Adipose tissue (tissue), 3 donors: Measurements from ENCODE around the gene AMD1. TPM values are rescaled to one million over a fixed set of nuclear protein-coding genes. Genes with fewer than 3 reads are reported as not detected.
"Not testable (repeated sequence)": the region's sequence is repeated elsewhere in the genome, so short reads cannot be mapped to it uniquely, and the experiment has no call there.

Source experiments
- H3K27ac ChIP-seq: one replicate; pipeline ENCODE4 v1.5.1; 2013; ENCODE audit warnings: low read depth, low read length
- WGBS, 3 donors: extraction: QIAGEN DNeasy Blood & Tissue Kit; methylation state at CpG; one replicate each; pipeline ENCODE4 v1.1.7; 2013; 5-methylcytosine and 5-hydroxymethylcytosine counted together
- polyA plus RNA-seq, 3 donors: library from polyadenylated mRNA; stranded (reverse); fragments of 200-250 nt; gene quantifications; one replicate each; pipeline ENCODE4 v1.2.3, GENCODE V29; 2013
- donor health status: healthy with polysubstance abuse.
- donor health status: Bipolar disorder and iron deficiency.
- donor health status: healthy.

Gene AMD1
- 10 to 100 TPM; 14.0 to 52.9 (median 43.0) TPM for polyA plus RNA-seq

- peak within 1 kb of the TSS; percentile 79 for H3K27ac ChIP-seq
- 0 to 1% (median 0%) methylated on average over 59 of the region's 59 CpGs for WGBS, 3 donors
Measured at GRCh38 chr6:110873981-110874879, at the start of gene AMD1. AMD1 (plus strand) TSS chr6:110874785; CDS start chr6:110875106, 321 bp downstream.

GRCh38 chr6:110826236-110827129 is 48.1 kb upstream of the AMD1 start:
- H3K27ac ChIP-seq = no peak overlapping the region
- 51 to 67% (median 51%) methylated on average over 9 of the region's 9 CpGs for WGBS, 3 donors

GRCh38 chr6:110828396-110828795 is 46.2 kb upstream of the AMD1 start:
- WGBS, 3 donors = 55 to 83% (median 60%) methylated on average over 1 of the region's 1 CpG
- H3K27ac ChIP-seq = no peak overlapping the region

- WGBS, 3 donors = 97% methylated on average over 6 of the region's 6 CpGs
Measured at GRCh38 chr6:110831405-110831804, 43.2 kb upstream of the AMD1 start.

GRCh38 chr6:110833831-110834230 is 40.8 kb upstream of the AMD1 start:
- WGBS, 3 donors = 85 to 95% (median 94%) methylated on average over 6 of the region's 6 CpGs
- H3K27ac ChIP-seq = no peak overlapping the region

More at GRCh38 chr6:110831405-110831804, 43.2 kb upstream of the AMD1 start:
- no peak overlapping the region for H3K27ac ChIP-seq

- 75 to 83% (median 77%) methylated on average over 5 of the region's 5 CpGs for WGBS, 3 donors
- not testable (repeated sequence) for H3K27ac ChIP-seq
Measured at GRCh38 chr6:110835751-110836150, 38.8 kb upstream of the AMD1 start.

GRCh38 chr6:110841266-110841665 is 33.3 kb upstream of the AMD1 start:
- 75 to 89% (median 77%) methylated on average over 6 of the region's 6 CpGs for WGBS, 3 donors
- H3K27ac ChIP-seq = no peak overlapping the region

- H3K27ac ChIP-seq = no peak overlapping the region
- 85 to 94% (median 93%) methylated on average over 4 of the region's 4 CpGs for WGBS, 3 donors
Measured at GRCh38 chr6:110849781-110850180, 24.8 kb upstream of the AMD1 start.

- no peak overlapping the region for H3K27ac ChIP-seq
- 94 to 100% (median 94%) methylated on average over 2 of the region's 2 CpGs for WGBS, 3 donors
Measured at GRCh38 chr6:110852773-110853172, 21.8 kb upstream of the AMD1 start.

GRCh38 chr6:110853754-110854477 is 20.7 kb upstream of the AMD1 start:
- no peak overlapping the region for H3K27ac ChIP-seq
- 76 to 84% (median 78%) methylated on average over 5 of the region's 5 CpGs for WGBS, 3 donors

- 89 to 99% (median 96%) methylated on average over 3 of the region's 3 CpGs for WGBS, 3 donors
- no peak overlapping the region for H3K27ac ChIP-seq
Measured at GRCh38 chr6:110856296-110856695, 18.3 kb upstream of the AMD1 start.

- 95 to 97% (median 95%) methylated on average over 21 of the region's 21 CpGs for WGBS, 3 donors
- H3K27ac ChIP-seq = no peak overlapping the region
Measured at GRCh38 chr6:110858016-110858415, 16.6 kb upstream of the AMD1 start.

GRCh38 chr6:110858562-110859214 is 15.9 kb upstream of the AMD1 start:
- H3K27ac ChIP-seq = no peak overlapping the region
- WGBS, 3 donors = 94 to 96% (median 94%) methylated on average over 31 of the region's 31 CpGs

- H3K27ac ChIP-seq = no peak overlapping the region
- 57 to 91% (median 66%) methylated on average over 12 of the region's 12 CpGs for WGBS, 3 donors
Measured at GRCh38 chr6:110859335-110859792, 15.2 kb upstream of the AMD1 start.

- 41 to 59% (median 54%) methylated on average over 2 of the region's 2 CpGs for WGBS, 3 donors
- no peak overlapping the region for H3K27ac ChIP-seq
Measured at GRCh38 chr6:110864824-110865223, 9.8 kb upstream of the AMD1 start.

- WGBS, 3 donors = 0% methylated on average over 49 to 60 of the region's 60 CpGs
- peak overlapping the region; percentile 79 for H3K27ac ChIP-seq
Measured at GRCh38 chr6:110874880-110875547, 429 bp downstream of the AMD1 start.

GRCh38 chr6:110875548-110876169 is 1.1 kb downstream of the AMD1 start:
- peak overlapping the region; percentile 79 for H3K27ac ChIP-seq
- WGBS, 3 donors = 0 to 1% (median 0%) methylated on average over 59 to 61 of the region's 61 CpGs
